GM20000 (cell line): ENCODE data around the gene EFHC1.

ENCODE experiments used
- DNase-seq: peaks from one replicate; pipeline ENCODE4 v3.0.0; 2012; ENCODE audit warnings: low spot score
- CTCF ChIP-seq: IDR thresholded peaks from 2 replicates; pipeline ENCODE4 v1.5.1; 2012; ENCODE audit warnings: mild to moderate bottlenecking, control low read depth; ENCODE audit errors: extremely low read depth, missing control alignments

The EFHC1 gene

GRCh38 chr6:52558266-52559000 is 138.3 kb downstream of the EFHC1 start:
- no peak for TF ChIP-seq CTCF

GRCh38 chr6:52560462-52560861 is 140.3 kb downstream of the EFHC1 start:
- DNase-seq = no peak
- no peak for TF ChIP-seq CTCF

More at GRCh38 chr6:52558266-52559000, 138.3 kb downstream of the EFHC1 start:
- no peak for DNase-seq

- DNase-seq = no peak
- TF ChIP-seq CTCF = no peak
Observed at GRCh38 chr6:52562911-52563310, 142.8 kb downstream of the EFHC1 start.

GRCh38 chr6:52564856-52565255 is 144.7 kb downstream of the EFHC1 start:
- no peak for DNase-seq
- no peak for TF ChIP-seq CTCF

- TF ChIP-seq CTCF = no peak
- no peak for DNase-seq
Observed at GRCh38 chr6:52566201-52566600, 146.1 kb downstream of the EFHC1 start.

- no peak for TF ChIP-seq CTCF
- no peak for DNase-seq
Observed at GRCh38 chr6:52566853-52567279, 146.7 kb downstream of the EFHC1 start.

GRCh38 chr6:52568320-52568719 is 148.2 kb downstream of the EFHC1 start:
- no peak for TF ChIP-seq CTCF
- no peak for DNase-seq
